Endothelial cell of umbilical vein (primary cell): ENCODE measurements around the gene KLHL36.

Experiments
- EZH2 ChIP-seq: IDR thresholded peaks from 2 replicates; pipeline ENCODE4 v1.6.1; 2012; ENCODE audit warnings: borderline replicate concordance, low read depth, mild to moderate bottlenecking, moderate library complexity, low read length, inconsistent platforms; ENCODE audit not compliant: severe bottlenecking
- FOS ChIP-seq: IDR thresholded peaks from 2 replicates; pipeline ENCODE4 v1.6.1; 2011; ENCODE audit warnings: mild to moderate bottlenecking, low read length, moderate library complexity, borderline replicate concordance; ENCODE audit not compliant: insufficient read depth
- JUN ChIP-seq: IDR thresholded peaks from 2 replicates; pipeline ENCODE4 v1.6.1; 2011; ENCODE audit warnings: borderline replicate concordance, low read depth; ENCODE audit not compliant: insufficient read length, insufficient read depth
- MYC ChIP-seq: IDR thresholded peaks from one replicate; pipeline ENCODE4 v1.6.1; 2011; ENCODE audit warnings: mild to moderate bottlenecking, low read depth, low read length
- POLR2A ChIP-seq: IDR thresholded peaks from 2 replicates; pipeline ENCODE4 v1.6.1; 2012; ENCODE audit warnings: low read depth, mild to moderate bottlenecking, control low read depth, low read length
- POLR2AphosphoS5 ChIP-seq: IDR thresholded peaks from 2 replicates; pipeline ENCODE4 v1.6.1; 2012; ENCODE audit warnings: low read depth, mild to moderate bottlenecking, control low read depth, low read length, moderate library complexity; ENCODE audit not compliant: insufficient read depth
- TF ChIP-seq, protein P1 (sequence below), 2 donors: IDR thresholded peaks; 1 replicate in 1 of 2; 2 replicates in 1 of 2; pipeline ENCODE4 v1.5.1; 2011; ENCODE audit warnings: low read length in 2 of 2, mild to moderate bottlenecking in 2 of 2, moderate library complexity in 2 of 2, control low read depth in 1 of 2, inconsistent platforms in 1 of 2, low read depth in 1 of 2; ENCODE audit not compliant: insufficient read depth in 1 of 2; ENCODE audit errors: extremely low read depth in 1 of 2
- TF ChIP-seq, protein P2 (sequence below): IDR thresholded peaks from 2 replicates; pipeline ENCODE4 v1.6.1; 2011; ENCODE audit not compliant: insufficient read depth, insufficient read length

DNA sequence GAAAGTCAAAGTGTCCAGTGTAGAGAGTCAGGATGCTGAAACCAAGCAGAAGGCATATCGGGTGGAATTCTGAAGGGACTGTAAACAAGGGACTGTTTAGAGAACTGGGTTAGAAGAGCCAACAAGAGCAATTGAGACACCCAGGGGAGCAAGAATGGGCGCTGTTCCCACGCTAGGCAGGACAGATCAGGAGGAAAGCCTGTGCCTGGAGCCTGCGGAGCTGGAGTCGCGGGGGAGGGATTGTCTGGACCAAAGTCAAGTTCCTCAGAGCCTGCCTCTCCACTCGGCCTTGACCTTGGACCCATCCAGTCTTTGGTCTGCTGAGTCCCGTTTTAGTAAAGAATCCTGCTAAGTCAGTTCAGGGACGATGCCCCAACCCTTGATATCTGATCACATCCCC lies 14.7 kb upstream of the KLHL36 start:
- TF ChIP-seq EZH2 (no peak), POLR2AphosphoS5 (no peak), POLR2A (no peak), FOS (no peak), JUN (no peak), MYC (no peak)
- TF ChIP-seq, protein P1, sequence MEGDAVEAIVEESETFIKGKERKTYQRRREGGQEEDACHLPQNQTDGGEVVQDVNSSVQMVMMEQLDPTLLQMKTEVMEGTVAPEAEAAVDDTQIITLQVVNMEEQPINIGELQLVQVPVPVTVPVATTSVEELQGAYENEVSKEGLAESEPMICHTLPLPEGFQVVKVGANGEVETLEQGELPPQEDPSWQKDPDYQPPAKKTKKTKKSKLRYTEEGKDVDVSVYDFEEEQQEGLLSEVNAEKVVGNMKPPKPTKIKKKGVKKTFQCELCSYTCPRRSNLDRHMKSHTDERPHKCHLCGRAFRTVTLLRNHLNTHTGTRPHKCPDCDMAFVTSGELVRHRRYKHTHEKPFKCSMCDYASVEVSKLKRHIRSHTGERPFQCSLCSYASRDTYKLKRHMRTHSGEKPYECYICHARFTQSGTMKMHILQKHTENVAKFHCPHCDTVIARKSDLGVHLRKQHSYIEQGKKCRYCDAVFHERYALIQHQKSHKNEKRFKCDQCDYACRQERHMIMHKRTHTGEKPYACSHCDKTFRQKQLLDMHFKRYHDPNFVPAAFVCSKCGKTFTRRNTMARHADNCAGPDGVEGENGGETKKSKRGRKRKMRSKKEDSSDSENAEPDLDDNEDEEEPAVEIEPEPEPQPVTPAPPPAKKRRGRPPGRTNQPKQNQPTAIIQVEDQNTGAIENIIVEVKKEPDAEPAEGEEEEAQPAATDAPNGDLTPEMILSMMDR (IDR thresholded peaks at IDR 0.05; ENCODE audit: extremely low read depth in 1 of 2, insufficient read depth in 1 of 2, low read depth in 1 of 2, low read length in 2 of 2), result no peak
- TF ChIP-seq, protein P2, sequence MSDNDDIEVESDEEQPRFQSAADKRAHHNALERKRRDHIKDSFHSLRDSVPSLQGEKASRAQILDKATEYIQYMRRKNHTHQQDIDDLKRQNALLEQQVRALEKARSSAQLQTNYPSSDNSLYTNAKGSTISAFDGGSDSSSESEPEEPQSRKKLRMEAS, result no peak
